Measurements from ENCODE around the gene ITGB7. TPM values are rescaled to one million over a fixed set of nuclear protein-coding genes. Genes with fewer than 3 reads are reported as not detected.
A peak's percentile ranks its signal among the peaks of the same experiment; 100 is the strongest.

ITGB7 gene
- total and polyA plus RNA-seq, 9 of the 15 experiments (the other 6 are each of a cell fraction or from before 2014, with no cell fraction given): 0.06 to 2.0 (median 0.67) TPM

DNA sequence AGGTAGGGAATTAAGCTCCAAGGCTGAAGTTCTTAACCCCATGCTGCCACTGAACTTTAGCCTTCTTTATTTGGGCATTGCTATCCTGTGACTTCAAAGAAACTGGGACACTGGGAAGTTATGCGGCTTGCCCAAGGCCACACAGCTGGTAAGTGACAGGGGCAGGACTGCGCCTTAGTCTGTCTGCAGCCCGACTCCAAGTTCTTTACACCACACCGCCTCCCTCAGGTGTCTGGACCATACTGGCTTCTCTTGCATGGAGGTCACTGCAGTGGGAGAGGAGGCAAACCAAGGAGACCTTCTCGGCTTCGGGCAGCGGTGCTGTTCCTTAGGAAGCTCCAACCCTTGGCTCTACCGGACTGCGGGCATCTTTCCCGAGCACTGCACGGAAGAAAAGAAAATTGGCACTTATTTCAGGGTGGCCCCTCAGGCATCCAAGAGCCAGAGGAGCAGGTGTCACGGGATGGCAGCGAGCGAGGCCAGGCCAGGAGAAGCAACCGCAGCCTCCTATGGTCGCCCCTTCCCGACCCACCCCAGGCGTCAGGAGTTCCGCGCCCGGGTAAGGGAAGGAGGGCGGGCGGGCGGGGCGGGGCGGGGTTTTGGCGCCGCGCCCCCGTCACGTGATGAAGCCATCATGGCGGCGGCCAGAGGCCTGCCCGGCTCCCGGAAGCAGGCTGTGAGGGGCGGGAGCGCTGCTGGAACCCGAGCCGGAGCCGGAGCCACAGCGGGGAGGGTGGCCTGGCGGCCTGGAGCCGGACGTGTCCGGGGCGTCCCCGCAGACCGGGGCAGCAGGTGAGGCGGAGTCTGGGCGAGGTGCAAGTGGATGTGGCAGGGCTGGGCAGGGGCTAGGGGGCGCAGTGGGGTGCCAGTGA is 44.7 kb upstream of the ITGB7 start (continued):
- TF ChIP-seq TEAD4 (IDR thresholded peaks at IDR 0.05; ENCODE audit: low read length) (no peak; the same call in 1 of the 2 replicates), TEAD4 (CRISPR knock-in tag; IDR thresholded peaks at IDR 0.05; ENCODE audit: borderline replicate concordance) (no peak), FOXA1 (IDR thresholded peaks at IDR 0.05; ENCODE audit: borderline replicate concordance) (no peak), ZSCAN32 (CRISPR knock-in tag; IDR thresholded peaks at IDR 0.05) (no peak), CHD2 (IDR thresholded peaks at IDR 0.05; ENCODE audit: low read depth, low read length) (no peak), BCL6 (CRISPR knock-in tag; IDR thresholded peaks at IDR 0.05) (no peak), MBD2 (IDR thresholded peaks at IDR 0.05; ENCODE audit: borderline replicate concordance, low read depth) (peak; percentile 40; the same call in 1 of the 2 replicates), ZFX (CRISPR knock-in tag; IDR thresholded peaks at IDR 0.05) (peak; percentile 85), MCM7 (IDR thresholded peaks at IDR 0.05) (no peak), TCF7L2 (IDR thresholded peaks at IDR 0.05; ENCODE audit: low read depth, low read length) (no peak), NFATC3 (IDR thresholded peaks at IDR 0.05) (no peak), ZKSCAN1 (IDR thresholded peaks at IDR 0.05; ENCODE audit: low read depth, low read length) (no peak), ZNF699 (CRISPR knock-in tag; IDR thresholded peaks at IDR 0.05; ENCODE audit: insufficient replicate concordance) (no peak), MIER1 (IDR thresholded peaks at IDR 0.05; ENCODE audit: low read depth) (0 out of 2 replicates have a peak, but pooled peaks have one; percentile 6)
- TF ChIP-seq, protein P1, sequence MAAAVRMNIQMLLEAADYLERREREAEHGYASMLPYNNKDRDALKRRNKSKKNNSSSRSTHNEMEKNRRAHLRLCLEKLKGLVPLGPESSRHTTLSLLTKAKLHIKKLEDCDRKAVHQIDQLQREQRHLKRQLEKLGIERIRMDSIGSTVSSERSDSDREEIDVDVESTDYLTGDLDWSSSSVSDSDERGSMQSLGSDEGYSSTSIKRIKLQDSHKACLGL (CRISPR knock-in tag; IDR thresholded peaks at IDR 0.05; ENCODE audit: borderline replicate concordance, poor library complexity, severe bottlenecking): no peak
- TF ChIP-seq, protein P2, sequence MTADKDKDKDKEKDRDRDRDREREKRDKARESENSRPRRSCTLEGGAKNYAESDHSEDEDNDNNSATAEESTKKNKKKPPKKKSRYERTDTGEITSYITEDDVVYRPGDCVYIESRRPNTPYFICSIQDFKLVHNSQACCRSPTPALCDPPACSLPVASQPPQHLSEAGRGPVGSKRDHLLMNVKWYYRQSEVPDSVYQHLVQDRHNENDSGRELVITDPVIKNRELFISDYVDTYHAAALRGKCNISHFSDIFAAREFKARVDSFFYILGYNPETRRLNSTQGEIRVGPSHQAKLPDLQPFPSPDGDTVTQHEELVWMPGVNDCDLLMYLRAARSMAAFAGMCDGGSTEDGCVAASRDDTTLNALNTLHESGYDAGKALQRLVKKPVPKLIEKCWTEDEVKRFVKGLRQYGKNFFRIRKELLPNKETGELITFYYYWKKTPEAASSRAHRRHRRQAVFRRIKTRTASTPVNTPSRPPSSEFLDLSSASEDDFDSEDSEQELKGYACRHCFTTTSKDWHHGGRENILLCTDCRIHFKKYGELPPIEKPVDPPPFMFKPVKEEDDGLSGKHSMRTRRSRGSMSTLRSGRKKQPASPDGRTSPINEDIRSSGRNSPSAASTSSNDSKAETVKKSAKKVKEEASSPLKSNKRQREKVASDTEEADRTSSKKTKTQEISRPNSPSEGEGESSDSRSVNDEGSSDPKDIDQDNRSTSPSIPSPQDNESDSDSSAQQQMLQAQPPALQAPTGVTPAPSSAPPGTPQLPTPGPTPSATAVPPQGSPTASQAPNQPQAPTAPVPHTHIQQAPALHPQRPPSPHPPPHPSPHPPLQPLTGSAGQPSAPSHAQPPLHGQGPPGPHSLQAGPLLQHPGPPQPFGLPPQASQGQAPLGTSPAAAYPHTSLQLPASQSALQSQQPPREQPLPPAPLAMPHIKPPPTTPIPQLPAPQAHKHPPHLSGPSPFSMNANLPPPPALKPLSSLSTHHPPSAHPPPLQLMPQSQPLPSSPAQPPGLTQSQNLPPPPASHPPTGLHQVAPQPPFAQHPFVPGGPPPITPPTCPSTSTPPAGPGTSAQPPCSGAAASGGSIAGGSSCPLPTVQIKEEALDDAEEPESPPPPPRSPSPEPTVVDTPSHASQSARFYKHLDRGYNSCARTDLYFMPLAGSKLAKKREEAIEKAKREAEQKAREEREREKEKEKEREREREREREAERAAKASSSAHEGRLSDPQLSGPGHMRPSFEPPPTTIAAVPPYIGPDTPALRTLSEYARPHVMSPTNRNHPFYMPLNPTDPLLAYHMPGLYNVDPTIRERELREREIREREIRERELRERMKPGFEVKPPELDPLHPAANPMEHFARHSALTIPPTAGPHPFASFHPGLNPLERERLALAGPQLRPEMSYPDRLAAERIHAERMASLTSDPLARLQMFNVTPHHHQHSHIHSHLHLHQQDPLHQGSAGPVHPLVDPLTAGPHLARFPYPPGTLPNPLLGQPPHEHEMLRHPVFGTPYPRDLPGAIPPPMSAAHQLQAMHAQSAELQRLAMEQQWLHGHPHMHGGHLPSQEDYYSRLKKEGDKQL (CRISPR knock-in tag; IDR thresholded peaks at IDR 0.05; ENCODE audit: borderline replicate concordance): no peak
- TF ChIP-seq, protein P3, sequence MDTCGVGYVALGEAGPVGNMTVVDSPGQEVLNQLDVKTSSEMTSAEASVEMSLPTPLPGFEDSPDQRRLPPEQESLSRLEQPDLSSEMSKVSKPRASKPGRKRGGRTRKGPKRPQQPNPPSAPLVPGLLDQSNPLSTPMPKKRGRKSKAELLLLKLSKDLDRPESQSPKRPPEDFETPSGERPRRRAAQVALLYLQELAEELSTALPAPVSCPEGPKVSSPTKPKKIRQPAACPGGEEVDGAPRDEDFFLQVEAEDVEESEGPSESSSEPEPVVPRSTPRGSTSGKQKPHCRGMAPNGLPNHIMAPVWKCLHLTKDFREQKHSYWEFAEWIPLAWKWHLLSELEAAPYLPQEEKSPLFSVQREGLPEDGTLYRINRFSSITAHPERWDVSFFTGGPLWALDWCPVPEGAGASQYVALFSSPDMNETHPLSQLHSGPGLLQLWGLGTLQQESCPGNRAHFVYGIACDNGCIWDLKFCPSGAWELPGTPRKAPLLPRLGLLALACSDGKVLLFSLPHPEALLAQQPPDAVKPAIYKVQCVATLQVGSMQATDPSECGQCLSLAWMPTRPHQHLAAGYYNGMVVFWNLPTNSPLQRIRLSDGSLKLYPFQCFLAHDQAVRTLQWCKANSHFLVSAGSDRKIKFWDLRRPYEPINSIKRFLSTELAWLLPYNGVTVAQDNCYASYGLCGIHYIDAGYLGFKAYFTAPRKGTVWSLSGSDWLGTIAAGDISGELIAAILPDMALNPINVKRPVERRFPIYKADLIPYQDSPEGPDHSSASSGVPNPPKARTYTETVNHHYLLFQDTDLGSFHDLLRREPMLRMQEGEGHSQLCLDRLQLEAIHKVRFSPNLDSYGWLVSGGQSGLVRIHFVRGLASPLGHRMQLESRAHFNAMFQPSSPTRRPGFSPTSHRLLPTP (IDR thresholded peaks at IDR 0.05; ENCODE audit: borderline replicate concordance, extremely low read depth, insufficient read length): no peak
- TF ChIP-seq, protein P4, sequence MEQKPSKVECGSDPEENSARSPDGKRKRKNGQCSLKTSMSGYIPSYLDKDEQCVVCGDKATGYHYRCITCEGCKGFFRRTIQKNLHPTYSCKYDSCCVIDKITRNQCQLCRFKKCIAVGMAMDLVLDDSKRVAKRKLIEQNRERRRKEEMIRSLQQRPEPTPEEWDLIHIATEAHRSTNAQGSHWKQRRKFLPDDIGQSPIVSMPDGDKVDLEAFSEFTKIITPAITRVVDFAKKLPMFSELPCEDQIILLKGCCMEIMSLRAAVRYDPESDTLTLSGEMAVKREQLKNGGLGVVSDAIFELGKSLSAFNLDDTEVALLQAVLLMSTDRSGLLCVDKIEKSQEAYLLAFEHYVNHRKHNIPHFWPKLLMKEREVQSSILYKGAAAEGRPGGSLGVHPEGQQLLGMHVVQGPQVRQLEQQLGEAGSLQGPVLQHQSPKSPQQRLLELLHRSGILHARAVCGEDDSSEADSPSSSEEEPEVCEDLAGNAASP (IDR thresholded peaks at IDR 0.05): no peak
